ENCODE data around the gene ESD. TPM values are rescaled to one million over a fixed set of nuclear protein-coding genes. Genes with fewer than 3 reads are reported as not detected.

Gene ESD
- total RNA-seq, 1 donor from 2014 or later = 42.4 TPM

DNA sequence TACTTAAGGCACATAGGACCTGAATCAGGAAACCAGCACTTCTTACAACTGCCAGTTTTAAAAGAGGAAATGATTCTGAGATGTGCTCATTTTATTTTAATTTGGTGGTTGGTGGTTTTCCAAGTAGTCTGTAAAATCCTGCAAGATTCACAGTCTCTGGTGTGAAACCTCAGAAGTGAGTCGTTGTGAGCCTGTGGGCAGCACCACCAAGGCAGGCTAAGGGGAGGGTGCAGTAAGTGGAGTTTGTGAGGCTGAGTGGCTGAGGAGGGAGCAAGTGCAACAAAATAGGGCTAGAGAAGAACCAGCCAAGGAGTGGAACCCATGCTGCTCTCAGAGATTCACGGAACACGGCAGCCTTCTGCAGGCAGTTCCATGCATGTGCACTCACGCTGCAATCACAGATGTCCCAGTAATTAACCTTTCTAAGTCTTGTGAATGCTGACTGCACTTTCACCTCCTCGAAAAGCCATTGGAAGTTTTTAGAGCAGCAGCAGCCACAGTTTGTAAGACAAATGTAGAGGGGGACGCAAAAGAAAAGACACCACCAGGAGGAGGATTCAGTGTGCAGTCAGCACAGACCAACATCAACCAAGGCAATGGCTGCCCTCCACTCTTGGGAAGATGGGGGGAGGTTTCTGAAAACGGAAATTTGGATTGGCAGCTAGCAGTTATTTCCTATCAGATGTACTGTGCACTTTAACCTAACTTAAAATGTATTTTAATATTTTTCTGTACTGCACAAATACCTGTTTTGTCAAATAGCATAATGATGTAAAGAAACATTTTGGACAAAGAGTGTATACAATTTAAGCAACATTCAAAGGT lies 44.9 kb downstream of the ESD start:
- DNase-seq (ENCODE audit: low read depth) = no peak
- no peaks in the 10 kb centered on the region for H3K27me3 ChIP-seq (ENCODE audit: control insufficient read depth, insufficient read depth, low read length)
- FAIRE-seq = no peak
- peaks cover 2% of the 10 kb centered on the region for H3K36me3 ChIP-seq (ENCODE audit: control insufficient read depth, insufficient read depth, low read length)
- H3K4me3 ChIP-seq (ENCODE audit: low read depth, low read length) = no peak overlapping the region
- TF ChIP-seq, protein P1, sequence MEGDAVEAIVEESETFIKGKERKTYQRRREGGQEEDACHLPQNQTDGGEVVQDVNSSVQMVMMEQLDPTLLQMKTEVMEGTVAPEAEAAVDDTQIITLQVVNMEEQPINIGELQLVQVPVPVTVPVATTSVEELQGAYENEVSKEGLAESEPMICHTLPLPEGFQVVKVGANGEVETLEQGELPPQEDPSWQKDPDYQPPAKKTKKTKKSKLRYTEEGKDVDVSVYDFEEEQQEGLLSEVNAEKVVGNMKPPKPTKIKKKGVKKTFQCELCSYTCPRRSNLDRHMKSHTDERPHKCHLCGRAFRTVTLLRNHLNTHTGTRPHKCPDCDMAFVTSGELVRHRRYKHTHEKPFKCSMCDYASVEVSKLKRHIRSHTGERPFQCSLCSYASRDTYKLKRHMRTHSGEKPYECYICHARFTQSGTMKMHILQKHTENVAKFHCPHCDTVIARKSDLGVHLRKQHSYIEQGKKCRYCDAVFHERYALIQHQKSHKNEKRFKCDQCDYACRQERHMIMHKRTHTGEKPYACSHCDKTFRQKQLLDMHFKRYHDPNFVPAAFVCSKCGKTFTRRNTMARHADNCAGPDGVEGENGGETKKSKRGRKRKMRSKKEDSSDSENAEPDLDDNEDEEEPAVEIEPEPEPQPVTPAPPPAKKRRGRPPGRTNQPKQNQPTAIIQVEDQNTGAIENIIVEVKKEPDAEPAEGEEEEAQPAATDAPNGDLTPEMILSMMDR (IDR thresholded peaks at IDR 0.05; ENCODE audit: insufficient read depth, low read length, severe bottlenecking) = no peak

DNA sequence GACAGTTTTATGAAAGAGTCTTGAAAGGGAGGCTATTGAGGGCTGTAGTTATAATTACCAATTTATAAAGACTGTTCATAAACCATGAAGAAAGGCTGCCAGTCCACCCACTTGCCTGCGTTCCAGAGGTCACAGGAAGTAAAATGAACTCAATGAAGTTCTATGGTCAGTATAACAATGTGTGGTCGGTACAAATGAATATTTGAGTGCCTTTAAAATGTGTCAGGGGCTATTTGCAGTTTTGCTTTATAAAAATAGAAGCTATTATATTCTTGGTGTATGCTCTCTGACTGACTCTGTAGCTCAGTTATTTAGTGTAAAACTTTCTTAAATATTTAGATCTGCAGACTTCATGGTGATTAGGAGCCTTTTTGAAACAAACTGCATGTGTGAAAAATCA lies 47.0 kb downstream of the ESD start:
- H3K27me3 ChIP-seq (ENCODE audit: control insufficient read depth, insufficient read depth, low read length) = no peaks in the 10 kb centered on the region
- H3K4me3 ChIP-seq (ENCODE audit: low read depth, low read length) = no peak overlapping the region
- TF ChIP-seq, protein P1 (IDR thresholded peaks at IDR 0.05; ENCODE audit: insufficient read depth, low read length, severe bottlenecking) = no peak
- peaks cover 2% of the 10 kb centered on the region for H3K36me3 ChIP-seq (ENCODE audit: control insufficient read depth, insufficient read depth, low read length)
- FAIRE-seq (no peak), DNase-seq (ENCODE audit: low read depth) (no peak)

DNA sequence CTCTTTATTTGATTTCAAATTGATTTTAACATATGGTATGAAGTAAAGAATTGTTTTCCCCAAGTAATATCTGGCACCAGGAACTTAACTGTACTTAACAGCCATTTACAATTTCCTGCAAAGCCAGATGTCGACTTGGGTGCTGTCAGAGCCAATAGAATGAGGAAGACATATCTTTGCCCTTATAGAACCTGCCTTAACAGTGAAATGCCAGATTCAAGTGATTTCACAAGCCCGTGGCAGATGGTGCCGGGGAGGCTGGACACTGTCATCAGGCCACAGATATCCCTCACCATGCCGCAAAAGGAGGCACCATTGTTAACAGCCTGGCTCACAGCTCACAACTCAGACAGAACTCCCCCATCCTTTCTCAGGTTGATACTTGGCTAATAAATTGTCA lies 48.7 kb downstream of the ESD start:
- no peaks in the 10 kb centered on the region for H3K27me3 ChIP-seq (ENCODE audit: control insufficient read depth, insufficient read depth, low read length)
- H3K36me3 ChIP-seq (ENCODE audit: control insufficient read depth, insufficient read depth, low read length) = peaks cover 5% of the 10 kb centered on the region
- no peak for DNase-seq (ENCODE audit: low read depth)
- peak; percentile 32 for FAIRE-seq
- H3K4me3 ChIP-seq (ENCODE audit: low read depth, low read length) = no peak overlapping the region
- TF ChIP-seq, protein P1 (IDR thresholded peaks at IDR 0.05; ENCODE audit: insufficient read depth, low read length, severe bottlenecking) = no peak

DNA sequence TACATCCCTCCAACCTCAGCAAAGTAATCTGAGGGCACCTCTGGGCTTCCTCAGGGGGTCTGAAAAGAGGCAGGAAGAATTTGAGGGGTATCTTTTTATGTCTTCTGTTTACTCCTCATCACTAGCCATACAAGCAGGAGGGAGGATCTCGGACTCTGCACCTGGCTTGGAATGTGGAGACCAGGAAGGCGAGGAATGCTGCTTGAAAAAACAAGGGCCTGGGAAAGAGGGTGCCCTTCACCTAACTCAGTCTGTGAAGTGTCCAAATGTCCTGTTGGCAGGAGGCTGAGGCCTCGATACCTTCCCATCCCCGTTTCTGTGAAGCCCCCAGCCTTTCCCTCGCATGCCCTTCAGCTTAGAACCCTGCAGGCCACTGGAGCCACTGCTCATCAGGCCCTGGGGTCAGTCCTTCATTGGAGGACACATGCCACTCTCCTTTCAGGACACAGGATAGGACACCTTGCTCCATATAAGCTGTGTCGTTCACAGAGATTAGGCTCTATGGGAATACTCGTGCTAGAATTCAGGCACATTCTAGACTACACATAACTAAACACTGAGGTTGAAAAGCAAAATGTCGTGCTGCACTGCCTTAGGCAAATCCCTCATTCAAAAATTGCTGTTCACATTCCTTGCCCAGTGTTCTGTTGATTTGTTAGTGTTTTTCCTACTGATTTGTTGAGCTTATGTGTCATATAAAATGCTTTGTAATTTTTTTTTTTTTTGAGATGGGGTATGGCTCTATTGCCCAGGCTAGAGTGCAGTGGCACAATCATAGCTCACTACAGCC lies 49.7 kb downstream of the ESD start:
- DNase-seq (ENCODE audit: low read depth) (no peak), FAIRE-seq (no peak)
- no peaks in the 10 kb centered on the region for H3K27me3 ChIP-seq (ENCODE audit: control insufficient read depth, insufficient read depth, low read length)
- H3K36me3 ChIP-seq (ENCODE audit: control insufficient read depth, insufficient read depth, low read length) = peaks cover 5% of the 10 kb centered on the region
- no peak overlapping the region for H3K4me3 ChIP-seq (ENCODE audit: low read depth, low read length)
- TF ChIP-seq, protein P1 (IDR thresholded peaks at IDR 0.05; ENCODE audit: insufficient read depth, low read length, severe bottlenecking) = no peak

DNA sequence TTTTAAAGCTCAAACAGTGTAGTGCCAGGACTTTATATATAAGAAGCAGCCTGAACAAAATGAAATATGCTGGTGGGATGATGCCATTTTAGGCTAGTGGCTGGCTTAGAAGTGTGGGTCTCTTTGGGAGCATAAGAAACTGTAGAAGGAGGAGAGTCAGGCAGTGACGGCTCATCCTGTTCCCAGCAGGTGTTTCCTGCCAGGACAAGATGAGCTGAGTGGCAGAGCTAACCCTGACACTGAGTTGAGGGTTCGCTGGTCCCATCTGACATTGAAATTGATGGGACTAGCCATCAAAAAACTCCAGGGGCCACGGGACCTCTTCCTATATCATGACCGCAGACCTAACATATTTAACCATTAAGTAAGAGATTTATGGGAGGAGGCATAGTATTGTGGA lies 51.3 kb downstream of the ESD start:
- FAIRE-seq (no peak), DNase-seq (ENCODE audit: low read depth) (no peak)
- Histone ChIP-seq H3K36me3 (ENCODE audit: control insufficient read depth, insufficient read depth, low read length) (peaks cover 8% of the 10 kb centered on the region), H3K4me3 (ENCODE audit: low read depth, low read length) (no peak overlapping the region), H3K27me3 (ENCODE audit: control insufficient read depth, insufficient read depth, low read length) (no peaks in the 10 kb centered on the region)
- TF ChIP-seq, protein P1 (IDR thresholded peaks at IDR 0.05; ENCODE audit: insufficient read depth, low read length, severe bottlenecking) = no peak

All from bronchial epithelial cell (primary cell).